Hepatocyte (in vitro differentiated cells): ENCODE measurements around the gene MPP7.

Experiments
- EZH2 ChIP-seq: fragments of 200-600 bp; sonication (generic); IDR thresholded peaks from 2 replicates; pipeline ENCODE4 v1.6.1; 2016; ENCODE audit warnings: antibody characterized with exemption, mild to moderate bottlenecking, borderline replicate concordance
- EZH2phosphoT487 ChIP-seq: fragments of 200-600 bp; sonication (generic); IDR thresholded peaks from one replicate; pipeline ENCODE4 v1.6.1; 2018; ENCODE audit warnings: antibody characterized with exemption, mild to moderate bottlenecking, low read depth, moderate library complexity; ENCODE audit not compliant: unreplicated experiment, severe bottlenecking
- TF ChIP-seq, protein P1 (sequence below): fragments of 200-600 bp; sonication (generic); IDR thresholded peaks from 2 replicates; pipeline ENCODE4 v1.5.1; 2016; ENCODE audit warnings: antibody characterized with exemption, mild to moderate bottlenecking; ENCODE audit not compliant: poor library complexity

DNA sequence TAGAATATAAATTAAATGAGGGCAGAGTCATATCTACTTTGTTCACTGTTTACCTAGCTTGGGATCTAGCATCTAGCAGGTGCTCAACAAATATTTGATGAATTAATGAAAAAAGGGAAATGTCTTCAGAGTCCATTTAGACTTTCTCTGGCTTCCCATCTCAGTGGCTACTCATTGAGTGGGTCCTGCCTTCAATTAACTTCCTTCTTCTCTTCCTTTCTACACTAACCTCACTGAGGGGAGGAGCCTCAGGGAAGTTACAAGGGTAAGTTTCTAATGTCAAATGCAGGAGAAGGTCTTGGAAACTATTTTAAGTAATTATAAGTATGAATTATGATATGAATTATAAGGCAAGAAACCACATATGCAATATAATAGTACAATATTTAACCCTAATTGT is 28.2 kb upstream of the MPP7 start:
- TF ChIP-seq EZH2phosphoT487 (no peak), EZH2 (no peak)
- TF ChIP-seq, protein P1, sequence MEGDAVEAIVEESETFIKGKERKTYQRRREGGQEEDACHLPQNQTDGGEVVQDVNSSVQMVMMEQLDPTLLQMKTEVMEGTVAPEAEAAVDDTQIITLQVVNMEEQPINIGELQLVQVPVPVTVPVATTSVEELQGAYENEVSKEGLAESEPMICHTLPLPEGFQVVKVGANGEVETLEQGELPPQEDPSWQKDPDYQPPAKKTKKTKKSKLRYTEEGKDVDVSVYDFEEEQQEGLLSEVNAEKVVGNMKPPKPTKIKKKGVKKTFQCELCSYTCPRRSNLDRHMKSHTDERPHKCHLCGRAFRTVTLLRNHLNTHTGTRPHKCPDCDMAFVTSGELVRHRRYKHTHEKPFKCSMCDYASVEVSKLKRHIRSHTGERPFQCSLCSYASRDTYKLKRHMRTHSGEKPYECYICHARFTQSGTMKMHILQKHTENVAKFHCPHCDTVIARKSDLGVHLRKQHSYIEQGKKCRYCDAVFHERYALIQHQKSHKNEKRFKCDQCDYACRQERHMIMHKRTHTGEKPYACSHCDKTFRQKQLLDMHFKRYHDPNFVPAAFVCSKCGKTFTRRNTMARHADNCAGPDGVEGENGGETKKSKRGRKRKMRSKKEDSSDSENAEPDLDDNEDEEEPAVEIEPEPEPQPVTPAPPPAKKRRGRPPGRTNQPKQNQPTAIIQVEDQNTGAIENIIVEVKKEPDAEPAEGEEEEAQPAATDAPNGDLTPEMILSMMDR, result no peak
